ENCODE results near the gene ALKBH4.

GRCh38 chr7:102460467-102460866 is 4.2 kb downstream of the ALKBH4 start:
- TF ChIP-seq POLR2AphosphoS5 (IDR thresholded peaks at IDR 0.05; ENCODE audit: low read depth) (no peak), CTCF (IDR thresholded peaks at IDR 0.05; ENCODE audit: insufficient read depth, low read length) (no peak)

Measured in HL-60 (cell line).